Liver (tissue), 9 donors: ENCODE results near the gene TRMT61A. TPM values are rescaled to one million over a fixed set of nuclear protein-coding genes. Genes with fewer than 3 reads are reported as not detected.

Source experiments
- DNase-seq: peaks from one replicate; pipeline ENCODE4 v3.0.0-alpha.2; 2017; ENCODE audit warnings: low spot score
- H3K27ac ChIP-seq, 2 donors: one replicate each; pipeline ENCODE4 v1.7.0; 2013; ENCODE audit warnings: inconsistent platforms in 2 of 2, low read length in 2 of 2, control low read depth in 1 of 2, low read depth in 1 of 2, mild to moderate bottlenecking in 1 of 2
- H3K27me3 ChIP-seq, 4 donors: one replicate each; pipeline versions ENCODE4 v1.6.1 to v1.7.0; 2013; ENCODE audit warnings: low read length in 3 of 4, inconsistent platforms in 1 of 4, mild to moderate bottlenecking in 1 of 4, moderate library complexity in 1 of 4; ENCODE audit not compliant: control insufficient read depth in 4 of 4, insufficient read depth in 4 of 4
- H3K36me3 ChIP-seq, 4 donors: one replicate each; pipeline versions ENCODE4 v1.6.1 to v1.7.0; 2013; ENCODE audit warnings: low read length in 3 of 4, mild to moderate bottlenecking in 3 of 4, low read depth in 1 of 4, moderate library complexity in 1 of 4; ENCODE audit not compliant: control insufficient read depth in 4 of 4, insufficient read depth in 3 of 4
- H3K4me1 ChIP-seq, 4 donors: one replicate each; pipeline versions ENCODE4 v1.6.1 to v1.7.0; 2013; ENCODE audit warnings: low read length in 3 of 4, mild to moderate bottlenecking in 3 of 4, moderate library complexity in 1 of 4; ENCODE audit not compliant: control insufficient read depth in 4 of 4, insufficient read depth in 4 of 4
- H3K4me3 ChIP-seq, 3 donors: one replicate each; pipeline versions ENCODE4 v1.6.1 to v1.7.0; 2013; ENCODE audit warnings: low read length in 3 of 3, control low read depth in 1 of 3, low read depth in 1 of 3, mild to moderate bottlenecking in 1 of 3
- H3K9ac ChIP-seq, 2 donors: one replicate each; pipeline ENCODE4 v1.7.0; 2013; ENCODE audit warnings: low read length in 2 of 2, mild to moderate bottlenecking in 2 of 2, moderate library complexity in 2 of 2, control low read depth in 1 of 2, low read depth in 1 of 2
- H3K9me3 ChIP-seq, 4 donors: one replicate each; pipeline versions ENCODE4 v1.6.1 to v1.7.0; 2013; ENCODE audit warnings: low read length in 3 of 4; ENCODE audit not compliant: control insufficient read depth in 4 of 4
- ATF3 ChIP-seq: IDR thresholded peaks from 2 replicates; pipeline ENCODE4 v1.6.1; 2016; ENCODE audit warnings: antibody characterized with exemption
- CTCF ChIP-seq: fragments of 150-350 bp; IDR thresholded peaks from 2 replicates; pipeline ENCODE4 v1.5.1; 2017; ENCODE audit warnings: improper control_type of control experiment, low read depth, low read length; ENCODE audit not compliant: missing input control
- EGR1 ChIP-seq, 2 donors: IDR thresholded peaks; 2 replicates each; pipeline ENCODE4 v1.6.1; 2016 to 2018; ENCODE audit warnings: antibody characterized with exemption in 2 of 2, low read depth in 2 of 2
- FOXA1 ChIP-seq: IDR thresholded peaks from 2 replicates; pipeline ENCODE4 v1.6.1; 2016; ENCODE audit warnings: antibody characterized with exemption
- FOXA2 ChIP-seq: IDR thresholded peaks from 2 replicates; pipeline ENCODE4 v1.6.1; 2016; ENCODE audit warnings: antibody characterized with exemption
- GABPA ChIP-seq, 2 donors: IDR thresholded peaks in 1 of 2; conservative IDR thresholded peaks in 1 of 2; 2 replicates each; pipeline ENCODE4 v1.6.1; 2016; ENCODE audit warnings: antibody characterized with exemption in 2 of 2, mild to moderate bottlenecking in 1 of 2, moderate library complexity in 1 of 2
- HNF4A ChIP-seq, 2 donors: conservative IDR thresholded peaks; 2 replicates each; pipeline ENCODE4 v1.6.1; 2016; ENCODE audit warnings: antibody characterized with exemption in 2 of 2, mild to moderate bottlenecking in 2 of 2
- HNF4G ChIP-seq: IDR thresholded peaks from 2 replicates; pipeline ENCODE4 v1.6.1; 2016; ENCODE audit warnings: antibody characterized with exemption
- JUND ChIP-seq, 2 donors: IDR thresholded peaks; 2 replicates each; pipeline ENCODE4 v1.6.1; 2016; ENCODE audit warnings: antibody characterized with exemption in 2 of 2
- MAX ChIP-seq: IDR thresholded peaks from 2 replicates; pipeline ENCODE4 v1.6.1; 2016; ENCODE audit warnings: antibody characterized with exemption
- NR2F2 ChIP-seq: IDR thresholded peaks from 2 replicates; pipeline ENCODE4 v1.6.1; 2016; ENCODE audit warnings: antibody characterized with exemption
- RAD21 ChIP-seq, 2 donors: IDR thresholded peaks; 2 replicates each; pipeline ENCODE4 v1.6.1; 2016; ENCODE audit warnings: antibody characterized with exemption in 2 of 2, mild to moderate bottlenecking in 2 of 2
- REST ChIP-seq: IDR thresholded peaks from 2 replicates; pipeline ENCODE4 v1.6.1; 2016; ENCODE audit warnings: antibody characterized with exemption, mild to moderate bottlenecking
- RXRA ChIP-seq, 2 donors: IDR thresholded peaks; 2 replicates each; pipeline ENCODE4 v1.6.1; 2017 to 2018; ENCODE audit warnings: antibody characterized with exemption in 2 of 2, mild to moderate bottlenecking in 1 of 2
- SP1 ChIP-seq: IDR thresholded peaks from 2 replicates; pipeline ENCODE4 v1.6.1; 2018; ENCODE audit warnings: antibody characterized with exemption, mild to moderate bottlenecking
- TAF1 ChIP-seq: conservative IDR thresholded peaks from 2 replicates; pipeline ENCODE4 v1.6.1; 2016; ENCODE audit warnings: antibody characterized with exemption, mild to moderate bottlenecking
- YY1 ChIP-seq: IDR thresholded peaks from 2 replicates; pipeline ENCODE4 v1.6.1; 2016; ENCODE audit warnings: antibody characterized with exemption, mild to moderate bottlenecking
- ZBTB33 ChIP-seq: IDR thresholded peaks from 2 replicates; pipeline ENCODE4 v1.6.1; 2016; ENCODE audit warnings: antibody characterized with exemption
- WGBS: extraction: QIAGEN DNeasy Blood & Tissue Kit; methylation state at CpG from one replicate; pipeline ENCODE4 v1.1.7; 2013; 5-methylcytosine and 5-hydroxymethylcytosine counted together
- polyA plus RNA-seq, 2 donors: library from polyadenylated mRNA; stranded (reverse) in 1 of 2; unstranded in 1 of 2; fragments of 200-250 nt in 1 of 2; fragments of >200 nt in 1 of 2; fragmentation: Nextera tagmentation in 1 of 2; extraction: Ambion mirVana in 1 of 2; gene quantifications; one replicate each; pipeline versions ENCODE4 v1.2.1 to v1.2.3, GENCODE V29; 2013 to 2015
- total RNA-seq, 2 donors: library from RNA; depleted of rRNA; stranded (reverse); fragments of >200 nt; gene quantifications; one replicate each; pipeline ENCODE4 v1.2.3, GENCODE V29; 2014
- donor health status: healthy.
- donor health status: healthy.
- donor health status: healthy.
- donor health status: healthy.
- donor health status: healthy.

Gene TRMT61A
- total and polyA plus RNA-seq, 4 donors = 4.1 to 8.0 (median 6.5) TPM

GRCh38 chr14:103524002-103524935 is 4.7 kb upstream of the TRMT61A start:
- no peak overlapping the region for H3K27ac ChIP-seq
- H3K9me3 ChIP-seq = no peaks in the 10 kb centered on the region
- WGBS = 81% methylated on average over 12 of the region's 12 CpGs
- no peak overlapping the region for H3K4me3 ChIP-seq
- H3K36me3 ChIP-seq = no peaks in the 10 kb centered on the region
- H3K4me1 ChIP-seq = peaks cover 29 to 74% (median 35%) of the 10 kb centered on the region in 4 donors
- TF ChIP-seq TAF1 (no peak), MAX (no peak), REST (no peak), ZBTB33 (no peak), ATF3 (no peak), EGR1 (IDR thresholded peaks at IDR 0.05; ENCODE audit: low read depth in 2 of 2) (no peak), JUND (IDR thresholded peaks at IDR 0.05) (no peak), HNF4A (conservative IDR thresholded peaks at IDR 0.05) (no peak), RAD21 (IDR thresholded peaks at IDR 0.05) (no peak), GABPA (IDR thresholded peaks at IDR 0.05 in 1 of 2, conservative IDR thresholded peaks at IDR 0.05 in 1 of 2) (no peak), YY1 (no peak), RXRA (IDR thresholded peaks at IDR 0.05) (no peak), FOXA2 (no peak), HNF4G (no peak), FOXA1 (no peak), SP1 (no peak), NR2F2 (no peak), CTCF (no peak)
- H3K27me3 ChIP-seq = no peaks in the 10 kb centered on the region
- no peak for DNase-seq
- H3K9ac ChIP-seq = no peak overlapping the region
